AG08396 (cell line): Measurements from ENCODE around the gene IQUB.
A peak's percentile ranks its signal among the peaks of the same experiment; 100 is the strongest.
"Not testable (repeated sequence)": the region's sequence is repeated elsewhere in the genome, so short reads cannot be mapped to it uniquely, and the experiment has no call there.

Experiments
- DNase-seq: peaks from one replicate; pipeline ENCODE4 v3.0.0; 2012; ENCODE audit warnings: low spot score, mixed read lengths

The IQUB gene

DNA sequence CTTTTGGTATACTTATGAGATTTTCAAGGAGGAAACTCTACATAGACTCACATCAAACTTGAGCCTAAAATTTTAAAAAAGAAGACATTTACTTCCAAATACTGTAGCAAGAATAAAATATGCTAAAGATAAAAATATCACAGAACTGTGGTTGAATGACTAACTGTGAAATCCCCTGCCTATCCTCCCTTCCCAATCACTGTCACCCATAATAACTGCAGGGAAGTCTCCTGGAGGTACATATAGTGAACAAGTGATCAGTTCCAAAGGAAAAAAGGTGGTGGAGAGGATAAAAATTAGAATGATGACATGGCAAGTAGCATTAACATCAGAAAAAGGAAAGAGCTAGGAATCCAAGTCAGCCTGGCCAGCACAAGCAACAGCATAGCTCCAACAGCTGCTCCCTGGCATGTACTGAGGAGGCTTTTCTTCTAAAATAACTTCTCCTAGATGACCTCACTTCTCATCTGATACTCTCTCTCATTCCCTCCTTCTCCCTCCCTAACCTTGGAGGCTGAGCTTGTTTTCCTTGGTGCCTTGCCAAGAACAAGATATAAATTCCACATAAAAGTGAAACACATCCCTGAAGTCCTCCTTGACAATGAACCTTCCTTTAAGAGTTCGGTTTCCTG, 124.0 kb downstream of the IQUB start:
- DNase-seq = peak; percentile 3

GRCh38 chr7:123407951-123408350, 126.4 kb downstream of the IQUB start:
- DNase-seq = not testable (repeated sequence)
